GM18517 (cell line): Measurements from ENCODE around the gene TOPAZ1.
A peak's percentile ranks its signal among the peaks of the same experiment; 100 is the strongest.

Experiments used
- ATAC-seq: cut with Tn5 transposase; IDR thresholded peaks from one replicate; pipeline ENCODE4 v1.9.1; 2021; ENCODE audit warnings: mild to moderate bottlenecking, moderate library complexity; ENCODE audit not compliant: unreplicated experiment

Gene TOPAZ1

DNA sequence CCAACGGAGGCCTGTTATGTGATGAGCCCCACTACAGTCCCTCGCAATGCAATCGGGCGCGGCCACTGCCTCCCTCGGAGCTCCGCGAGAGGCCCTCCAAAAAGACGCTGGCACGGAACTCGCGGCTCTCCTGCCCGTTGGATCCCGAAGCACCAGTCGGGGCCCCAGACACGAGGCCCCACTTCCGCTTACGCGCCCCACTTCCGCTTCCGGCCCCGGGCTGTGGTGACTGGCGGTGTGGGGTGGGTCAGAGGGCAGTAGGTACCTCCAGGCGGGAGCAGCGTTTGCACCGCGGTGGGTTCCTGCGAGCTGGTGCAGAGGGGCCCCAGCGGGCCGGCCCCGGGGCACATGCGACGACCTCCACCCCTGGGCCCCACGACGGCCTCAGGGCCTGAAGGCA, at the start of gene TOPAZ1:
Gene TOPAZ1, plus strand, starts transcription at position 181 of the 400 bp plus-strand sequence. Its CDS starts 168 bp downstream, at position 349.
- ATAC-seq: no peak

DNA sequence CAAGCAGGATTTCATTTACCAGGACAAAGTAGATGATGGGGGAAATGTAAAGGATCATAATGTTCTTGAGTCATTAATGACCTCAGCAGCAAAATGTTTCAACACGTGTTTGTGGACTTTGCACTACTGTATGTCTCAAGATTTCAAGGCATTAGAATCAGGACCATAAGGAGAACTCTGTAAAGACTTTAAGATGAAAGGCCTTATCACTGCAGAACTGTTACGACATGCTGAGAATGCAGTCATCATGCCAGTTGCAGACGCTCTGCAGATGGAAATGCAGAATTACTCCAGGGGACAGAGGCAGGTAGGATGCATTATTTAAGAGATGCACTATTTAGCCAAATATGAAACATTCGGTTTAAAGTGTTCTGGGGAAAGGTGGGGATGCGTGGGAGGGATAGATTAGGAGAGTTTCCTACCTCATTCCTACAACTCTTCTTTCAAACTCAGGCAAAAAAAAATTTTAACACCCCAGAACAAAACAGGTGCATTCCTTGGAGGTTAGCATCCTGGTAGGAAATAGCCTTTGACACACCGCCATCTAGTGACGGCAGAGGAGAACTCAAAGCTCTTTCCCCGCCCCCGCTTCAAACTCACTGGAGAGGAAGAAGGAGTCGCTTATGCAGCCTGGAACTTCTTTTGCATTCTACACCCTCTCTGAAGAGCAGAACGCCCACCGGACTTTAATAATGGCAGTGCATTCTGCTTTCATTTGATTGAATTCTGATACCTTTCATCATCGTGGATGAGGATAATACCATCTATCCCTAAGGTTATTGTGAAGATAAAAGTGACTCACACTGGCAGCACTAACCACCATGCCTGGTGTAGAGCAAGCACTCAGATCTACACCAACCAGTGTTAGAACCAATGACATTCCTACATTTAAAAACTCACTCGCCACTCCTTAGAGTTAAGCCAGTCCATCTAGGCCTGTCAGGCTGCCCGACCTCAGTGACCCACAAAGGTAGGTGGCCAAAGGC, 43.1 kb upstream of the TOPAZ1 start:
- peak; percentile 53 for ATAC-seq

DNA sequence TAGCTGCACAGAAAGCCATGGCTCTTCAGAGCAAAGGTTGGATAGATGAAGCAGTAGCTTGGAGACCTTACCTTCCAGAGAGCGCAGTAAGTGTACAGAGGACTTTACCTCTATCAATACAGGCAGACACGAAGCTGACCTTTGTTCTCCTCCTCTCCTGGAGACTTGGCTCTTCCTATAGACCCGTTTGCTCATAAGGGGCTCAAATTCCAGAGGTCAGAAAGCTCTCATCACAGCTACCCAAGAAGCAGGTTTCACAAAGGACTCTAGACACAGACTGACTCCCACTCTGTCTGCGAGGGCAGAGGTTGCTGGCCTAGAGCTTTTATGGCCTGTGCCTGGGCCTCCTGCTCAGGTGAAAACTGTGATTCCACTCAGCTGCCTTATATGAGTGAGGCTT, 35.4 kb upstream of the TOPAZ1 start:
- ATAC-seq: no peak

DNA sequence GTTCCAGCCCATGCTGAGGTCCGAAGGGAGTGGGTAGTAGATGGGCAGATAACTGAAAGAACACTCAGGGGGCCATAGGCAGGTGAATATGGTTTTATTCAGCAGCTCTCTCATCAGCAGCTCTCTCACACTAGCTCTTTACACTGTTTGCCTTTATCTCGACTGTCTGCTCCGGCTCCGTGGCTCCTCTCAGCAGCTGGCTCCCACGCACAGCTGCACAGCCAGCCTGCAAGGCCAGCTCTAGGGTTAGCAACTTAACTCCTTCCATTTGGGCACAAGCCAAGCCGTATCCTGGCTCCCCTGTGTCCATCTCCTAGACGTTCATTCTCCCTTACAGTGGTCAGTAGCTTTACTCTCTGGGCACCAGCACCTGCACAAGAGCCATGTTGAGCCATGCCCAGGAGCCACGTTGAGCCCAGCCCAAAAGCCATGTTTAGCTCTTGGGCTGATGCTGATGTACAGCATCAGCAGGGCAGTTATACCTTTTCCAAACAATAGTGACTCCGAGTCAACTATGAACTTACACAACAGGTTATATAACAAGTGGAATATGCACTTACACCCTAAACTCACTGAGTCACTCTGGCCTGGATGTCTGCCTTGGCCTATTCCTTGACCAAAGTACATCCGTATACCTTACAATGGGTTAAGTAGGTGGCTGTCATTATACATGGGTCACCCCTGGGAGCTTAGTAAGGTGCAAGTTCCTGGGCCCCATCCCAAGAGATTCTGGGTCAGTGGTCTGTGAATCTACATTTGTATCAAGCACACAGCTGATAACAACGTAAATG, 34.6 kb upstream of the TOPAZ1 start:
- no peak for ATAC-seq

GRCh38 chr3:44208086-44208485, 33.6 kb upstream of the TOPAZ1 start:
- no peak for ATAC-seq

GRCh38 chr3:44208568-44208967, 33.1 kb upstream of the TOPAZ1 start:
- ATAC-seq: no peak

GRCh38 chr3:44210967-44211366, 30.7 kb upstream of the TOPAZ1 start:
- ATAC-seq: no peak

- ATAC-seq: no peak
These were observed 19.3 kb upstream of the TOPAZ1 start for GRCh38 chr3:44222337-44222736.

DNA sequence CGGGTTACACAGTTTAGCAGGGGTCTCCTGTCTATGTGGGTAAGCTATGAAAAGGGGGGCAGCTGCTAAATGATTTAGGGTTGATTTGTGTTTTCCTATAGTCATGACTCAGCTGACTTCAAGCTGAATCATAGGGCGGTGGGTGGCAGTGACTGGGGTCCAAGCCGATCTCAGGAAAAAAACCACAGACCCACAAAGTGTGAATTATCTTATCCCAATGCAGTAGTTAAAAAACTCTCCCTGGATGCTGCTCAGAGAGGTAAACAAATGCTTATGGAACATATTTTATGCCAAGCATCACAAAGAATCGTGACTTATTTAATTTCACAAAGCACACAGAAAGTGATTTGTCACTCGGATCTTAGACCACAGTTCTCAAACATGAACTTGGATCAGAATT, 18.4 kb upstream of the TOPAZ1 start:
- ATAC-seq: no peak

- no peak for ATAC-seq
These were observed 17.6 kb upstream of the TOPAZ1 start for GRCh38 chr3:44224131-44224530.

DNA sequence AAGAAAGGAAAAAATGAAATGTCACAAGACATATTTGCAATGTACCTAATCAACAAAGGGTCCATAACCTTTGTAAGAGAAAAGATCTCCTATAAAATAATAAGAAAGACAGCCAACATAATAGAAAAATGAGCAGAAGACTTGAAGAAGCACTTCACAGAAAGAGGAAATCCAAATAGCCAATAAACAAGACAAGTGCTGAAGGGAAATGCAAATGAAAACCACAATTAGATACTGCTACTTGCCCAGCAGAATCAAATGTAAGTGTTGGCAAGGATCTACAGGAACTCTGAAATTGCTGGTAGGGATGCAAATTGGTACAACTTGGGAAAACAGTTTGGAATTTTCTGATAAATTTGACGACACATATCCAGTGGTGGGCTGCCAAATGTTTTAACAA, 15.1 kb upstream of the TOPAZ1 start:
- ATAC-seq: no peak

- ATAC-seq: no peak
These were observed 14.1 kb upstream of the TOPAZ1 start for GRCh38 chr3:44227632-44228031.

DNA sequence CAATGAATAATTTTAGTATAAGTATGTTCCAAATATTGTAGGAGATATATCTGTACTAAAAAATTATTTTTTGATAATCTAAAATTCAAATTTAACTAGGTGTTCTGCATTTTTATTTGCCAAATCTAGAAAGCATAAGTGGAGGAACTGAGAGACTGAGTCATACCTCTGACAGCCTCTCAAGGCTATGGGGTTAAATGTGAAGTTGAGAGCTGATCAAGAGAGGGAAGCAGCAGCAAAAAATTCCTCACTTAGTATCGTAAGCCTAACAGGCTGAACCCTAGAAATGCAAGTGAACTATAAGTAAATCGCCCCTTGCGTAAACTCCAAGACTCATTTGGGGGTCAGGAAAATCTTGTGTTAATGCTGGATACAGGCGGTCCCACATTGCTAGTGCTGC, 12.8 kb upstream of the TOPAZ1 start:
- no peak for ATAC-seq

GRCh38 chr3:44232407-44232806, 9.3 kb upstream of the TOPAZ1 start:
- ATAC-seq: no peak

DNA sequence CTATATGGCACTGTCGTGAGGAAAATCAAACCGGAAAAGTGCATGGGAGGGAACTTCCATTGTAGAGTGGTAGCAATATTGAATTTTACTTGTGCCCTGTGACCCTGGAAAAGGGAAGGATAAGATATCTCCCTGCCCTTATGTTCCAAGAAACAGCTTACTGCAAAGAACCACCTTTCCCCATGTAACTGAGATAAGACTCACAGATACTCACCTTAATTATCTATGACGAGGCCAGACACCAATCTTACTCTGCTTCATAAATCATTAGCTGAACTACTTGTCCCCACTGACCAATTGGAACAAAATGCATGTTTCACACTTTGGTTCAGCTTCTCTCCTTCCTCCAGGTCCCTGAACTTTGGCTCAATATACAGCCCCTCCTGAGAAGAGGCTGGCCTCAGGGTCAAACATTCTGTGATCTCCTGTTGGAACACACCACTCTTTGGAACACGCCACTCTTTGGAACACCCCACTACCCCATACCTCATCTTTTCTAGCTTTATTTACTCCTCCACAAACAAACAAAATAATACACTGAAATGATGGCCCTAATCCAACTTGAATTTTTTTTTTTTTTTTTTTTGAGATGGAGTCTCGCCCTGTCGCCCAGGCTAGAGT, 6.9 kb upstream of the TOPAZ1 start:
- no peak for ATAC-seq

- no peak for ATAC-seq
These were observed 5.8 kb upstream of the TOPAZ1 start for GRCh38 chr3:44235604-44236484.

DNA sequence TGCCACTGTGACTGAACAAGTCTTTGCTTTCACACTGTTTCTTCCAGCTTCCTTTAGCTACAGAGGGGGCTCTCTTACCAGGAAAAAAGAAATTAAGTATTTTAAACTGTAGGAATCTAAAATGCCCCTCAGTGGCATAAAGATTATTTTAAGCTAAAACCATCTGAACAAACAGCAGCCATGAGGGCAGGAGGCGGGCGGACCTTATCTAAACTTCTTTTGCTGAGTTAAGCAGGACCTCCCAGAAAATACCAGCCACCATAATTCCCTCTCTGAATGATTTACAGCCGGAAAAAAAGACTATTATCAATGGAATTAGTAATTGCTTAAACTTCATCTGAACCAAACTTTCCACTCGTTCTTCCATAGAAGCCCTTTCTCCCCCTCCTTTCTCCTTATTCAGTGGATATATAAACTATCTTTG, 5.2 kb upstream of the TOPAZ1 start:
- no peak for ATAC-seq

DNA sequence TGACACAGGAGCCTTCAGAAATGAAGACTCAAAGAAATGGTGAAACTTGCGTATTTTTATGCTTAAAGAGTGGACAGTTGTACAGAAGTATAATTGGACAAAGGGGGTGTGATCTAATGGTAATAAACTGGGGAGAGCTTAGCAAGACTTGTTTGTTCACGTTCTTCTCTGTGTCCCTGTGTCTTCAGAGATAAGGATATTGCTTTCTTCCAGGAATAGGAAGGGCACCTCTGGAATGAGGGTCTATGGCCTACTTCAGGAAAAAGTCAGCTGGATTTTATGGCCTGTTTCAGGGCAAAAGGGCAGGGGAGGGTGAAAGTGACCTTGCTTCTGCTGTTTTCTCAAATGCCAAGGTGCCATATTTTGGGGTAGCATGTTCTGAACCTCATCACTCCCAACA, 4.5 kb upstream of the TOPAZ1 start:
- no peak for ATAC-seq

DNA sequence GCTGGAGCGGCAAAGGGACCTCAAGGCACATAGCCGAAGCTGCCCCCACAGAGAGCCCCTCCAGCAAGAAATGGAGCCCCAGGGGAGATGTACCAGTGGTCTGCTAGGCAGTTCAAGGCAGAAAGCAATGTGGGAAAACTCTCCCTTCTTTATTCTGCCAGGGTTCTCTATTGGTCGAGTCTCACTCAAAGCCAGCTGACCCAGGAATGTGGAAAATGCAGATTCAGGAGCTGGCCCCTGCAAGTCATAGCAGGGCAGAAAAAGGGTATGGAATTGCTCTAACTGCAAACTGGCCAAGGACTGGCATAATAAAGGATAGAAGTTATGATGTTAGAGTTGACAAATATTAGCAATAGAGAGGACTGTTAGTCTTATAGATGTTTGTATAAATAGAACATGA, 4.0 kb upstream of the TOPAZ1 start:
- ATAC-seq: no peak

GRCh38 chr3:44238889-44239288, 2.8 kb upstream of the TOPAZ1 start:
- ATAC-seq: no peak
